WTC11 (cell line): ENCODE results near the gene SAFB2. TPM values are rescaled to one million over a fixed set of nuclear protein-coding genes. Genes with fewer than 3 reads are reported as not detected.

ENCODE experiments used
- ATAC-seq: fragments of 200-7000 bp; cut with Tn5 transposase; 2 replicates; pipeline ENCODE4 v1.10.0; 2021; ENCODE audit warnings: mild to moderate bottlenecking, moderate library complexity
- CTCF ChIA-PET: fragments of 300-600 bp; sonication (Branson Sonifier 250); formaldehyde crosslinking; loops from one replicate; lab custom pipeline; 2021; ENCODE audit warnings: antibody characterized with exemption; lab: Charles Lee
- POLR2A ChIA-PET: fragments of 350-600 bp; sonication (Branson Sonifier 250); formaldehyde crosslinking; loops from one replicate; lab custom pipeline; 2021; ENCODE audit warnings: antibody characterized with exemption; lab: Charles Lee
- DNase-seq: peaks from one replicate; pipeline ENCODE4 v3.0.0; 2021; ENCODE audit warnings: low spot score
- H3K27ac Mint-ChIP-seq: 2 replicates; pipeline ENCODE4 v1.8.0; 2021; ENCODE audit warnings: mixed read lengths
- H3K27me3 Mint-ChIP-seq: 2 replicates; pipeline ENCODE4 v1.8.0; 2021; ENCODE audit warnings: low read depth, mild to moderate bottlenecking, moderate library complexity, mixed read lengths
- H3K36me3 Mint-ChIP-seq: 2 replicates; pipeline ENCODE4 v1.8.0; 2021; ENCODE audit warnings: mixed read lengths
- H3K4me1 Mint-ChIP-seq: 2 replicates; pipeline ENCODE4 v1.8.0; 2022; ENCODE audit warnings: mixed read lengths
- H3K4me3 Mint-ChIP-seq: 2 replicates; pipeline ENCODE4 v1.8.0; 2021; ENCODE audit warnings: mild to moderate bottlenecking, moderate library complexity, mixed read lengths
- H3K9me3 Mint-ChIP-seq: 2 replicates; pipeline ENCODE4 v1.8.0; 2021; ENCODE audit warnings: mixed read lengths
- CDX4 ChIP-seq: fragments of 250-450 bp; sonication (Bioruptor Pico); IDR thresholded peaks from 2 replicates; pipeline ENCODE4 v1.9.0; 2021; ENCODE audit warnings: moderate library complexity, mild to moderate bottlenecking, inconsistent platforms, borderline replicate concordance
- CTCF ChIP-seq: fragments of 200-600 bp; IDR thresholded peaks from 2 replicates; pipeline ENCODE4 v1.8.0; 2022; ENCODE audit warnings: antibody characterized with exemption
- EMX1 ChIP-seq: fragments of 250-450 bp; sonication (Bioruptor Pico); IDR thresholded peaks from 2 replicates; pipeline ENCODE4 v1.8.0; 2021; ENCODE audit warnings: mild to moderate bottlenecking
- ESRRA ChIP-seq: sonication (generic); formaldehyde crosslinking; IDR thresholded peaks from 2 replicates; pipeline ENCODE4 v1.8.1; 2022; ENCODE audit warnings: mild to moderate bottlenecking, missing genetic modification reagents, borderline replicate concordance
- FOXJ3 ChIP-seq: sonication (generic); formaldehyde crosslinking; IDR thresholded peaks from 2 replicates; pipeline ENCODE4 v1.9.0; 2021; ENCODE audit warnings: missing genetic modification reagents, mild to moderate bottlenecking, borderline replicate concordance
- GABPB1 ChIP-seq: sonication (generic); formaldehyde crosslinking; IDR thresholded peaks from 2 replicates; pipeline ENCODE4 v1.8.1; 2023; ENCODE audit warnings: mild to moderate bottlenecking, missing genetic modification reagents
- GRHL2 ChIP-seq: fragments of 250-450 bp; sonication (Bioruptor Pico); IDR thresholded peaks from 2 replicates; pipeline ENCODE4 v1.8.0; 2022; ENCODE audit warnings: mild to moderate bottlenecking, moderate library complexity; ENCODE audit not compliant: insufficient replicate concordance, severe bottlenecking
- IRF2 ChIP-seq: sonication (generic); formaldehyde crosslinking; IDR thresholded peaks from 2 replicates; pipeline ENCODE4 v1.8.0; 2022; ENCODE audit warnings: low read depth, missing genetic modification reagents, borderline replicate concordance
- JUN ChIP-seq: sonication (generic); formaldehyde crosslinking; IDR thresholded peaks from 2 replicates; pipeline ENCODE4 v1.8.0; 2023; ENCODE audit warnings: mild to moderate bottlenecking, missing genetic modification reagents
- RORB ChIP-seq: fragments of 250-450 bp; sonication (Bioruptor Pico); IDR thresholded peaks from 2 replicates; pipeline ENCODE4 v1.9.0; 2021; ENCODE audit warnings: mild to moderate bottlenecking
- SMAD3 ChIP-seq: sonication (generic); formaldehyde crosslinking; IDR thresholded peaks from 2 replicates; pipeline ENCODE4 v1.8.0; 2022; ENCODE audit warnings: missing genetic modification reagents, mild to moderate bottlenecking, borderline replicate concordance
- SMAD4 ChIP-seq: sonication (generic); formaldehyde crosslinking; IDR thresholded peaks from 2 replicates; pipeline ENCODE4 v1.8.0; 2022; ENCODE audit warnings: mild to moderate bottlenecking, missing genetic modification reagents
- SP1 ChIP-seq: sonication (generic); formaldehyde crosslinking; conservative IDR thresholded peaks from 2 replicates; pipeline ENCODE4 v1.8.1; 2022; ENCODE audit warnings: missing genetic modification reagents
- TEAD4 ChIP-seq: sonication (generic); formaldehyde crosslinking; IDR thresholded peaks from 2 replicates; pipeline ENCODE4 v1.8.0; 2022; ENCODE audit warnings: mild to moderate bottlenecking, missing genetic modification reagents
- USF2 ChIP-seq: sonication (generic); formaldehyde crosslinking; IDR thresholded peaks from 2 replicates; pipeline ENCODE4 v1.8.1; 2023; ENCODE audit warnings: mild to moderate bottlenecking, missing genetic modification reagents, moderate library complexity
- ZBTB43 ChIP-seq: sonication (generic); formaldehyde crosslinking; IDR thresholded peaks from 2 replicates; pipeline ENCODE4 v1.8.1; 2023; ENCODE audit warnings: mild to moderate bottlenecking, missing genetic modification reagents
- ZNF138 ChIP-seq: sonication (generic); formaldehyde crosslinking; conservative IDR thresholded peaks from 2 replicates; pipeline ENCODE4 v1.8.1; 2022; ENCODE audit warnings: mild to moderate bottlenecking, moderate library complexity, missing genetic modification reagents
- ZNF425 ChIP-seq: fragments of 250-450 bp; sonication (Bioruptor Pico); conservative IDR thresholded peaks from 2 replicates; pipeline ENCODE4 v1.9.0; 2021; ENCODE audit warnings: mild to moderate bottlenecking
- total RNA-seq: library from RNA; stranded (reverse); gene quantifications from 3 replicates; pipeline ENCODE4 v1.2.3, GENCODE V29; 2021
- TF ChIP-seq, protein P1 (sequence below): sonication (generic); formaldehyde crosslinking; conservative IDR thresholded peaks from 2 replicates; pipeline ENCODE4 v1.8.1; 2022; ENCODE audit warnings: mild to moderate bottlenecking, missing genetic modification reagents
- TF ChIP-seq, protein P2 (sequence below): sonication (generic); formaldehyde crosslinking; IDR thresholded peaks from 2 replicates; pipeline ENCODE4 v1.8.1; 2023; ENCODE audit warnings: mild to moderate bottlenecking, missing genetic modification reagents
- TF ChIP-seq, protein P3 (sequence below): sonication (generic); formaldehyde crosslinking; IDR thresholded peaks from 2 replicates; pipeline ENCODE4 v1.8.1; 2022; ENCODE audit warnings: mild to moderate bottlenecking, moderate library complexity, missing genetic modification reagents
- TF ChIP-seq, protein P4 (sequence below): sonication (generic); formaldehyde crosslinking; conservative IDR thresholded peaks from 2 replicates; pipeline ENCODE4 v1.8.1; 2023; ENCODE audit warnings: mild to moderate bottlenecking, low read depth, missing genetic modification reagents, moderate library complexity

SAFB2 gene
- total RNA-seq, 1 experiment from 2014 or later: 100 TPM

DNA sequence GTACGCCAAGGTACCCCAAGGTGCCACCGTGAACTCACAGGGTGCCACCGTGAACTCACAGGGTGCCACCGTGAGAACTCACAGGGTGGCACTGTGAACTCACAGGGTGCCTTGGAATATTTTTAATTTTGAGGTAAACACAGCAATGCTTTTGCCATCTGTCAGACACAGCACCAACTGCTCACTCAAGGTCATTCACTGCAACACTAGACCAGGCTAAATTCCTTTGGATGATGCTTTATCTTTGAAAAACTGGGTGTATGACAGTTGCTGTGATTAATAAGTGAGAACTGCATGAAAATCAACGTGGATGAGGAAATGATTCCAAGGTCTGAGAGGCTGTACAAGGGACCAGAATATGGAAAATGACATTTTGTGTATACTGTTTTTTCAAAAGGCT is 18.9 kb downstream of the SAFB2 start:
- POLR2A ChIA-PET: no interaction called here
- no peaks in the 10 kb centered on the region for H3K9me3 Mint-ChIP-seq
- no peak for DNase-seq
- TF ChIP-seq, protein P1, sequence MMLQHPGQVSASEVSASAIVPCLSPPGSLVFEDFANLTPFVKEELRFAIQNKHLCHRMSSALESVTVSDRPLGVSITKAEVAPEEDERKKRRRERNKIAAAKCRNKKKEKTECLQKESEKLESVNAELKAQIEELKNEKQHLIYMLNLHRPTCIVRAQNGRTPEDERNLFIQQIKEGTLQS (CRISPR knock-in tag): no peak
- TF ChIP-seq ZNF138 (no peak), ZNF425 (no peak), ESRRA (CRISPR knock-in tag) (no peak), CTCF (no peak), JUN (CRISPR knock-in tag) (no peak), CDX4 (CRISPR knock-in tag) (no peak), SP1 (CRISPR knock-in tag) (no peak), USF2 (no peak), GABPB1 (CRISPR knock-in tag) (no peak), FOXJ3 (no peak), ZBTB43 (CRISPR knock-in tag) (no peak), SMAD3 (no peak), RORB (no peak)
- TF ChIP-seq, protein P2, sequence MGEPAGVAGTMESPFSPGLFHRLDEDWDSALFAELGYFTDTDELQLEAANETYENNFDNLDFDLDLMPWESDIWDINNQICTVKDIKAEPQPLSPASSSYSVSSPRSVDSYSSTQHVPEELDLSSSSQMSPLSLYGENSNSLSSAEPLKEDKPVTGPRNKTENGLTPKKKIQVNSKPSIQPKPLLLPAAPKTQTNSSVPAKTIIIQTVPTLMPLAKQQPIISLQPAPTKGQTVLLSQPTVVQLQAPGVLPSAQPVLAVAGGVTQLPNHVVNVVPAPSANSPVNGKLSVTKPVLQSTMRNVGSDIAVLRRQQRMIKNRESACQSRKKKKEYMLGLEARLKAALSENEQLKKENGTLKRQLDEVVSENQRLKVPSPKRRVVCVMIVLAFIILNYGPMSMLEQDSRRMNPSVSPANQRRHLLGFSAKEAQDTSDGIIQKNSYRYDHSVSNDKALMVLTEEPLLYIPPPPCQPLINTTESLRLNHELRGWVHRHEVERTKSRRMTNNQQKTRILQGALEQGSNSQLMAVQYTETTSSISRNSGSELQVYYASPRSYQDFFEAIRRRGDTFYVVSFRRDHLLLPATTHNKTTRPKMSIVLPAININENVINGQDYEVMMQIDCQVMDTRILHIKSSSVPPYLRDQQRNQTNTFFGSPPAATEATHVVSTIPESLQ: no peak
- TF ChIP-seq, protein P3, sequence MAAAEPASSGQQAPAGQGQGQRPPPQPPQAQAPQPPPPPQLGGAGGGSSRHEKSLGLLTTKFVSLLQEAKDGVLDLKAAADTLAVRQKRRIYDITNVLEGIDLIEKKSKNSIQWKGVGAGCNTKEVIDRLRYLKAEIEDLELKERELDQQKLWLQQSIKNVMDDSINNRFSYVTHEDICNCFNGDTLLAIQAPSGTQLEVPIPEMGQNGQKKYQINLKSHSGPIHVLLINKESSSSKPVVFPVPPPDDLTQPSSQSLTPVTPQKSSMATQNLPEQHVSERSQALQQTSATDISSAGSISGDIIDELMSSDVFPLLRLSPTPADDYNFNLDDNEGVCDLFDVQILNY: no peak
- TF ChIP-seq, all 79 proteins: peak for 0
- Mint-ChIP-seq H3K4me3 (no peak overlapping the region), H3K36me3 (peaks cover 79% of the 10 kb centered on the region), H3K4me1 (no peaks in the 10 kb centered on the region), H3K27me3 (no peaks in the 10 kb centered on the region), H3K27ac (no peak overlapping the region)
- CTCF ChIA-PET: no interaction called here
- no peak for ATAC-seq

GRCh38 chr19:5600797-5601196 is 21.8 kb downstream of the SAFB2 start:
- Mint-ChIP-seq H3K4me3 (no peak overlapping the region), H3K9me3 (no peaks in the 10 kb centered on the region), H3K4me1 (no peaks in the 10 kb centered on the region), H3K36me3 (peaks cover 81% of the 10 kb centered on the region), H3K27ac (no peak overlapping the region), H3K27me3 (no peaks in the 10 kb centered on the region)
- no peak for ATAC-seq
- DNase-seq: no peak
- POLR2A ChIA-PET: no interaction called here
- CTCF ChIA-PET: no interaction called here
- no peak for TF ChIP-seq IRF2 (CRISPR knock-in tag)
- no peak for TF ChIP-seq EMX1 (CRISPR knock-in tag)
- TF ChIP-seq TEAD4 (CRISPR knock-in tag): no peak
- TF ChIP-seq, protein P1 (CRISPR knock-in tag): no peak
- no peak for TF ChIP-seq SMAD4 (CRISPR knock-in tag)
- TF ChIP-seq, protein P4, sequence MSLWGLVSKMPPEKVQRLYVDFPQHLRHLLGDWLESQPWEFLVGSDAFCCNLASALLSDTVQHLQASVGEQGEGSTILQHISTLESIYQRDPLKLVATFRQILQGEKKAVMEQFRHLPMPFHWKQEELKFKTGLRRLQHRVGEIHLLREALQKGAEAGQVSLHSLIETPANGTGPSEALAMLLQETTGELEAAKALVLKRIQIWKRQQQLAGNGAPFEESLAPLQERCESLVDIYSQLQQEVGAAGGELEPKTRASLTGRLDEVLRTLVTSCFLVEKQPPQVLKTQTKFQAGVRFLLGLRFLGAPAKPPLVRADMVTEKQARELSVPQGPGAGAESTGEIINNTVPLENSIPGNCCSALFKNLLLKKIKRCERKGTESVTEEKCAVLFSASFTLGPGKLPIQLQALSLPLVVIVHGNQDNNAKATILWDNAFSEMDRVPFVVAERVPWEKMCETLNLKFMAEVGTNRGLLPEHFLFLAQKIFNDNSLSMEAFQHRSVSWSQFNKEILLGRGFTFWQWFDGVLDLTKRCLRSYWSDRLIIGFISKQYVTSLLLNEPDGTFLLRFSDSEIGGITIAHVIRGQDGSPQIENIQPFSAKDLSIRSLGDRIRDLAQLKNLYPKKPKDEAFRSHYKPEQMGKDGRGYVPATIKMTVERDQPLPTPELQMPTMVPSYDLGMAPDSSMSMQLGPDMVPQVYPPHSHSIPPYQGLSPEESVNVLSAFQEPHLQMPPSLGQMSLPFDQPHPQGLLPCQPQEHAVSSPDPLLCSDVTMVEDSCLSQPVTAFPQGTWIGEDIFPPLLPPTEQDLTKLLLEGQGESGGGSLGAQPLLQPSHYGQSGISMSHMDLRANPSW (CRISPR knock-in tag): no peak
- no peak for TF ChIP-seq GRHL2
